WTC11 (cell line): ENCODE measurements around the gene ZNF414. TPM values are rescaled to one million over a fixed set of nuclear protein-coding genes. Genes with fewer than 3 reads are reported as not detected.
"Not testable (repeated sequence)": the region's sequence is repeated elsewhere in the genome, so short reads cannot be mapped to it uniquely, and the experiment has no call there.

Experiments used
- ATAC-seq: fragments of 200-7000 bp; cut with Tn5 transposase; 2 replicates; pipeline ENCODE4 v1.10.0; 2021; ENCODE audit warnings: mild to moderate bottlenecking, moderate library complexity
- CTCF ChIA-PET: fragments of 300-600 bp; sonication (Branson Sonifier 250); formaldehyde crosslinking; loops from one replicate; lab custom pipeline; 2021; ENCODE audit warnings: antibody characterized with exemption; lab: Charles Lee
- POLR2A ChIA-PET: fragments of 350-600 bp; sonication (Branson Sonifier 250); formaldehyde crosslinking; loops from one replicate; lab custom pipeline; 2021; ENCODE audit warnings: antibody characterized with exemption; lab: Charles Lee
- DNase-seq: peaks from one replicate; pipeline ENCODE4 v3.0.0; 2021; ENCODE audit warnings: low spot score
- H3K27ac Mint-ChIP-seq: 2 replicates; pipeline ENCODE4 v1.8.0; 2021; ENCODE audit warnings: mixed read lengths
- H3K27me3 Mint-ChIP-seq: 2 replicates; pipeline ENCODE4 v1.8.0; 2021; ENCODE audit warnings: low read depth, mild to moderate bottlenecking, moderate library complexity, mixed read lengths
- H3K36me3 Mint-ChIP-seq: 2 replicates; pipeline ENCODE4 v1.8.0; 2021; ENCODE audit warnings: mixed read lengths
- H3K4me1 Mint-ChIP-seq: 2 replicates; pipeline ENCODE4 v1.8.0; 2022; ENCODE audit warnings: mixed read lengths
- H3K4me3 Mint-ChIP-seq: 2 replicates; pipeline ENCODE4 v1.8.0; 2021; ENCODE audit warnings: mild to moderate bottlenecking, moderate library complexity, mixed read lengths
- H3K9me3 Mint-ChIP-seq: 2 replicates; pipeline ENCODE4 v1.8.0; 2021; ENCODE audit warnings: mixed read lengths
- JUN ChIP-seq: sonication (generic); formaldehyde crosslinking; IDR thresholded peaks from 2 replicates; pipeline ENCODE4 v1.8.0; 2023; ENCODE audit warnings: mild to moderate bottlenecking, missing genetic modification reagents
- TEAD1 ChIP-seq: sonication (generic); formaldehyde crosslinking; IDR thresholded peaks from 2 replicates; pipeline ENCODE4 v1.8.0; 2022; ENCODE audit warnings: mild to moderate bottlenecking, missing genetic modification reagents
- TP53 ChIP-seq: sonication (generic); formaldehyde crosslinking; IDR thresholded peaks from 2 replicates; pipeline ENCODE4 v1.8.1; 2023; ENCODE audit warnings: mild to moderate bottlenecking, missing genetic modification reagents
- ZNF138 ChIP-seq: sonication (generic); formaldehyde crosslinking; conservative IDR thresholded peaks from 2 replicates; pipeline ENCODE4 v1.8.1; 2022; ENCODE audit warnings: mild to moderate bottlenecking, moderate library complexity, missing genetic modification reagents
- ZNF671 ChIP-seq: fragments of 250-450 bp; sonication (Bioruptor Pico); IDR thresholded peaks from 2 replicates; pipeline ENCODE4 v1.8.0; 2021; ENCODE audit warnings: mild to moderate bottlenecking
- total RNA-seq: library from RNA; stranded (reverse); gene quantifications from 3 replicates; pipeline ENCODE4 v1.2.3, GENCODE V29; 2021
- TF ChIP-seq, protein P1 (sequence below): sonication (generic); formaldehyde crosslinking; IDR thresholded peaks from 2 replicates; pipeline ENCODE4 v1.8.1; 2022; ENCODE audit warnings: mild to moderate bottlenecking, moderate library complexity, missing genetic modification reagents
- TF ChIP-seq, protein P2 (sequence below): sonication (generic); formaldehyde crosslinking; IDR thresholded peaks from 2 replicates; pipeline ENCODE4 v1.8.1; 2023; ENCODE audit warnings: mild to moderate bottlenecking, missing genetic modification reagents
- TF ChIP-seq, protein P3 (sequence below): sonication (generic); formaldehyde crosslinking; IDR thresholded peaks from 2 replicates; pipeline ENCODE4 v1.8.1; 2022; ENCODE audit warnings: missing genetic modification reagents, borderline replicate concordance
- TF ChIP-seq, protein P4 (sequence below): sonication (generic); formaldehyde crosslinking; IDR thresholded peaks from 2 replicates; pipeline ENCODE4 v1.8.1; 2022; ENCODE audit warnings: mild to moderate bottlenecking, missing genetic modification reagents, moderate library complexity, borderline replicate concordance
- TF ChIP-seq, protein P5 (sequence below): sonication (generic); formaldehyde crosslinking; IDR thresholded peaks from 2 replicates; pipeline ENCODE4 v1.8.0; 2023; ENCODE audit warnings: missing genetic modification reagents
- TF ChIP-seq, protein P6 (sequence below): fragments of 250-450 bp; sonication (Bioruptor Pico); IDR thresholded peaks from 2 replicates; pipeline ENCODE4 v1.9.0; 2021; ENCODE audit warnings: mild to moderate bottlenecking

ZNF414 gene
- total RNA-seq, 1 experiment from 2014 or later = 38.2 TPM

DNA sequence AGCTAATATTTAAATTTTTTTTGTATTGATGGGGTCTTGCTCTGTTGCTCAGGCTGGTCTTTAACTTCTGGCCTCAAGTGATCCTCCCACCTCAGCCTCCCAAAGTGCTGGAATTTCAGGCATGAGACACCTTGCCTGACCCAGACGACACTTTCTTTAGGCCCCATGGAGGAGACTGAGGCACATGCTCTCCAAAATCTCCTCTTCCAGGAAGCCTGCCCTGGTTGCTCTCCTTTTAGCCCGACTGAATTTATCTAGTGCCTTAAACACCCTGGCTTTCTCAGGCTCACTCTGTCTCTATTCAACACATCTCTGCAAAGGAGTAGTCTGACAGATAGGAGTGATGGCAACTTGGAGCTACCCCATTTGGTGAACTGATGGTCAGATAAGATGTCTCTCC, 44.4 kb upstream of the ZNF414 start:
- no peak for DNase-seq
- no peak overlapping the region for H3K4me3 Mint-ChIP-seq
- no peaks in the 10 kb centered on the region for H3K9me3 Mint-ChIP-seq
- no peak overlapping the region for H3K27ac Mint-ChIP-seq
- no peaks in the 10 kb centered on the region; the same call in 1 of the 2 replicates for H3K27me3 Mint-ChIP-seq
- no peaks in the 10 kb centered on the region for H3K4me1 Mint-ChIP-seq
- TF ChIP-seq, protein P1, sequence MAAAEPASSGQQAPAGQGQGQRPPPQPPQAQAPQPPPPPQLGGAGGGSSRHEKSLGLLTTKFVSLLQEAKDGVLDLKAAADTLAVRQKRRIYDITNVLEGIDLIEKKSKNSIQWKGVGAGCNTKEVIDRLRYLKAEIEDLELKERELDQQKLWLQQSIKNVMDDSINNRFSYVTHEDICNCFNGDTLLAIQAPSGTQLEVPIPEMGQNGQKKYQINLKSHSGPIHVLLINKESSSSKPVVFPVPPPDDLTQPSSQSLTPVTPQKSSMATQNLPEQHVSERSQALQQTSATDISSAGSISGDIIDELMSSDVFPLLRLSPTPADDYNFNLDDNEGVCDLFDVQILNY (CRISPR knock-in tag) = no peak
- TF ChIP-seq, all 79 proteins: peak for 0
- ATAC-seq = no peak
- ChIA-PET CTCF (interaction anchor here (0.7 to 3.3 kb wide), 6 partner anchors 20 to 204 kb away, joined by 3 to 16 read pairs (median 4); partner anchors contain the start of gene ZNF414), POLR2A (no interaction called here)
- H3K36me3 Mint-ChIP-seq = no peaks in the 10 kb centered on the region

DNA sequence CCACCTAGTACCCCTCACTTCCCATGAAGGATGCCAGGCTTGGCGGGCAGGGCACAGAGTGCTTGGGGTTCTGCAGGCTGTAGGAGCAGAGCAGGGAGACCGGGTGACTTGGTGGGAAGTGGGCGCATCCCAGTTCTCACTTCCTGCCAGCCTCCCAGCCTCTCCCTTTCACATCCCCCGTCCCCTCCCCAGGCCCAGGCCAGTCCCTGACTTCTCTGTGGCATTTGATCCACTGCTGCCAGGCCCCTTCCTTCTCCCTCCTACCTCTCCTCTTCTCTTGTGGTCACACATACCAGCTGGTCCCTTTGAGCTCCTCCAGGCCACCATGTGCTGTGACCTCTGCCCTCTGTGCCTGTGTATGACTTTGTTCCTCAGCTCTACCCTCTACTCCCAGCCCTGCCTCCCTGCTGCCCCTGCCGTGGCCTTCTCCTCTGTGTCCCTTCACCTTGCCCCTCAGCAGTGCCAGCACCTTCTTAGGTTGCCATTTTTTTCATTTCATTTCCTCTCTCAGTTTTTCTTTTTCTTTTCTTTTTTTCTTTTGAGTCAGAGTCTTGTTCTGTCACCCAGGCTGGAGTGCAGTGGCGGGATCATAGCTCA, 43.8 kb upstream of the ZNF414 start:
- ATAC-seq = no peak
- H3K27ac Mint-ChIP-seq = no peak overlapping the region
- H3K36me3 Mint-ChIP-seq = no peaks in the 10 kb centered on the region
- TF ChIP-seq TEAD1 (CRISPR knock-in tag) (no peak), TP53 (no peak), ZNF138 (CRISPR knock-in tag) (no peak), ZNF671 (CRISPR knock-in tag) (no peak), JUN (no peak)
- TF ChIP-seq, protein P2, sequence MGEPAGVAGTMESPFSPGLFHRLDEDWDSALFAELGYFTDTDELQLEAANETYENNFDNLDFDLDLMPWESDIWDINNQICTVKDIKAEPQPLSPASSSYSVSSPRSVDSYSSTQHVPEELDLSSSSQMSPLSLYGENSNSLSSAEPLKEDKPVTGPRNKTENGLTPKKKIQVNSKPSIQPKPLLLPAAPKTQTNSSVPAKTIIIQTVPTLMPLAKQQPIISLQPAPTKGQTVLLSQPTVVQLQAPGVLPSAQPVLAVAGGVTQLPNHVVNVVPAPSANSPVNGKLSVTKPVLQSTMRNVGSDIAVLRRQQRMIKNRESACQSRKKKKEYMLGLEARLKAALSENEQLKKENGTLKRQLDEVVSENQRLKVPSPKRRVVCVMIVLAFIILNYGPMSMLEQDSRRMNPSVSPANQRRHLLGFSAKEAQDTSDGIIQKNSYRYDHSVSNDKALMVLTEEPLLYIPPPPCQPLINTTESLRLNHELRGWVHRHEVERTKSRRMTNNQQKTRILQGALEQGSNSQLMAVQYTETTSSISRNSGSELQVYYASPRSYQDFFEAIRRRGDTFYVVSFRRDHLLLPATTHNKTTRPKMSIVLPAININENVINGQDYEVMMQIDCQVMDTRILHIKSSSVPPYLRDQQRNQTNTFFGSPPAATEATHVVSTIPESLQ (CRISPR knock-in tag) = no peak
- TF ChIP-seq, protein P3, sequence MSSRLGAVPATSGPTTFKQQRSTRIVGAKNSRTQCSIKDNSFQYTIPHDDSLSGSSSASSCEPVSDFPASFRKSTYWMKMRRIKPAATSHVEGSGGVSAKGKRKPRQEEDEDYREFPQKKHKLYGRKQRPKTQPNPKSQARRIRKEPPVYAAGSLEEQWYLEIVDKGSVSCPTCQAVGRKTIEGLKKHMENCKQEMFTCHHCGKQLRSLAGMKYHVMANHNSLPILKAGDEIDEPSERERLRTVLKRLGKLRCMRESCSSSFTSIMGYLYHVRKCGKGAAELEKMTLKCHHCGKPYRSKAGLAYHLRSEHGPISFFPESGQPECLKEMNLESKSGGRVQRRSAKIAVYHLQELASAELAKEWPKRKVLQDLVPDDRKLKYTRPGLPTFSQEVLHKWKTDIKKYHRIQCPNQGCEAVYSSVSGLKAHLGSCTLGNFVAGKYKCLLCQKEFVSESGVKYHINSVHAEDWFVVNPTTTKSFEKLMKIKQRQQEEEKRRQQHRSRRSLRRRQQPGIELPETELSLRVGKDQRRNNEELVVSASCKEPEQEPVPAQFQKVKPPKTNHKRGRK (CRISPR knock-in tag) = no peak
- TF ChIP-seq, protein P4, sequence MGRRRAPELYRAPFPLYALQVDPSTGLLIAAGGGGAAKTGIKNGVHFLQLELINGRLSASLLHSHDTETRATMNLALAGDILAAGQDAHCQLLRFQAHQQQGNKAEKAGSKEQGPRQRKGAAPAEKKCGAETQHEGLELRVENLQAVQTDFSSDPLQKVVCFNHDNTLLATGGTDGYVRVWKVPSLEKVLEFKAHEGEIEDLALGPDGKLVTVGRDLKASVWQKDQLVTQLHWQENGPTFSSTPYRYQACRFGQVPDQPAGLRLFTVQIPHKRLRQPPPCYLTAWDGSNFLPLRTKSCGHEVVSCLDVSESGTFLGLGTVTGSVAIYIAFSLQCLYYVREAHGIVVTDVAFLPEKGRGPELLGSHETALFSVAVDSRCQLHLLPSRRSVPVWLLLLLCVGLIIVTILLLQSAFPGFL (CRISPR knock-in tag) = no peak
- TF ChIP-seq, protein P5, sequence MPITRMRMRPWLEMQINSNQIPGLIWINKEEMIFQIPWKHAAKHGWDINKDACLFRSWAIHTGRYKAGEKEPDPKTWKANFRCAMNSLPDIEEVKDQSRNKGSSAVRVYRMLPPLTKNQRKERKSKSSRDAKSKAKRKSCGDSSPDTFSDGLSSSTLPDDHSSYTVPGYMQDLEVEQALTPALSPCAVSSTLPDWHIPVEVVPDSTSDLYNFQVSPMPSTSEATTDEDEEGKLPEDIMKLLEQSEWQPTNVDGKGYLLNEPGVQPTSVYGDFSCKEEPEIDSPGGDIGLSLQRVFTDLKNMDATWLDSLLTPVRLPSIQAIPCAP = no peak
- TF ChIP-seq, protein P6, sequence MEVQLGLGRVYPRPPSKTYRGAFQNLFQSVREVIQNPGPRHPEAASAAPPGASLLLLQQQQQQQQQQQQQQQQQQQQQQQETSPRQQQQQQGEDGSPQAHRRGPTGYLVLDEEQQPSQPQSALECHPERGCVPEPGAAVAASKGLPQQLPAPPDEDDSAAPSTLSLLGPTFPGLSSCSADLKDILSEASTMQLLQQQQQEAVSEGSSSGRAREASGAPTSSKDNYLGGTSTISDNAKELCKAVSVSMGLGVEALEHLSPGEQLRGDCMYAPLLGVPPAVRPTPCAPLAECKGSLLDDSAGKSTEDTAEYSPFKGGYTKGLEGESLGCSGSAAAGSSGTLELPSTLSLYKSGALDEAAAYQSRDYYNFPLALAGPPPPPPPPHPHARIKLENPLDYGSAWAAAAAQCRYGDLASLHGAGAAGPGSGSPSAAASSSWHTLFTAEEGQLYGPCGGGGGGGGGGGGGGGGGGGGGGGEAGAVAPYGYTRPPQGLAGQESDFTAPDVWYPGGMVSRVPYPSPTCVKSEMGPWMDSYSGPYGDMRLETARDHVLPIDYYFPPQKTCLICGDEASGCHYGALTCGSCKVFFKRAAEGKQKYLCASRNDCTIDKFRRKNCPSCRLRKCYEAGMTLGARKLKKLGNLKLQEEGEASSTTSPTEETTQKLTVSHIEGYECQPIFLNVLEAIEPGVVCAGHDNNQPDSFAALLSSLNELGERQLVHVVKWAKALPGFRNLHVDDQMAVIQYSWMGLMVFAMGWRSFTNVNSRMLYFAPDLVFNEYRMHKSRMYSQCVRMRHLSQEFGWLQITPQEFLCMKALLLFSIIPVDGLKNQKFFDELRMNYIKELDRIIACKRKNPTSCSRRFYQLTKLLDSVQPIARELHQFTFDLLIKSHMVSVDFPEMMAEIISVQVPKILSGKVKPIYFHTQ (CRISPR knock-in tag) = no peak
- TF ChIP-seq, all 79 proteins: peak for 0
- CTCF ChIA-PET = interaction anchor here (1.2 to 3.3 kb wide), 3 partner anchors 24 to 204 kb away, joined by 3 to 16 read pairs (median 4); no protein-coding TSS in a partner anchor
- POLR2A ChIA-PET = no interaction called here
- Mint-ChIP-seq H3K9me3 (0 out of 2 replicates have a peak, but pooled peaks cover under 1% of the 10 kb centered on the region), H3K4me3 (no peak overlapping the region), H3K27me3 (no peaks in the 10 kb centered on the region; the same call in 1 of the 2 replicates), H3K4me1 (0 out of 2 replicates have a peak, but pooled peaks cover 2% of the 10 kb centered on the region)
- no peak for DNase-seq

DNA sequence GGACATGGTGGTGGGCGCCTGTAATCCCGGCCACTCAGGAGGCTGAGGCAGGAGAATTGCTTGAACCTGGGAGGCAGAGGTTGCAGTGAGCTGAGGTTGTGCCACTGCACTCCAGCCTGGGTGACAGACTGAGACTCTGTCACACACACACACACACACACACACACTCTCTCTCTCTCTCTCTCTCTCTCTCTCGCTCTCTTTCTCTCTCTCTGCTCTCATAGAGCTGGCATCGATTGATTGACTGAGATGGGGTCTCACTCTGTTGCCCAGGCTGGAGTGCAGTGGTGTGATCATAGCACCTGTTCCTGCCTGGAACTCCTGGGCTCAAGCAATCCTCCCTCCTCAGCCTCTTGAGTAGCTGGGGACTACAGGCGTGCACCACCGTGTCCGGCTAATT, 39.8 kb upstream of the ZNF414 start:
- H3K4me1 Mint-ChIP-seq, CTCF ChIA-PET: not testable (repeated sequence)
- POLR2A ChIA-PET = interaction anchor here (0.6 kb wide), 1 partner anchor 40 kb away, joined by 4 read pairs; the partner anchor contains the start of gene ZNF414

More for the DNA sequence above, 39.8 kb upstream of the ZNF414 start:
- H3K27me3 Mint-ChIP-seq, DNase-seq, H3K9me3 Mint-ChIP-seq, H3K27ac Mint-ChIP-seq, H3K36me3 Mint-ChIP-seq, H3K4me3 Mint-ChIP-seq, ATAC-seq: not testable (repeated sequence)
